Myocyte (in vitro differentiated cells): Measurements from ENCODE around the gene NEU4. TPM values are rescaled to one million over a fixed set of nuclear protein-coding genes. Genes with fewer than 3 reads are reported as not detected.
"Not testable (repeated sequence)": the region's sequence is repeated elsewhere in the genome, so short reads cannot be mapped to it uniquely, and the experiment has no call there.

Experiments
- DNase-seq: peaks from one replicate; pipeline ENCODE4 v3.0.0-alpha.2; 2012; ENCODE audit warnings: low read depth
- total RNA-seq: library from RNA; depleted of rRNA; stranded (reverse); fragments of >200 nt; gene quantifications from 2 replicates; pipeline ENCODE4 v1.2.3, GENCODE V29; 2014

Gene NEU4
- total RNA-seq, 1 donor from 2014 or later, result 3.2 TPM

- peak; percentile 50 for DNase-seq
These were observed 10.8 kb upstream of the NEU4 start for GRCh38 chr2:241798081-241798630.

GRCh38 chr2:241798631-241799521 lies 10.1 kb upstream of the NEU4 start:
- DNase-seq, result no peak

DNA sequence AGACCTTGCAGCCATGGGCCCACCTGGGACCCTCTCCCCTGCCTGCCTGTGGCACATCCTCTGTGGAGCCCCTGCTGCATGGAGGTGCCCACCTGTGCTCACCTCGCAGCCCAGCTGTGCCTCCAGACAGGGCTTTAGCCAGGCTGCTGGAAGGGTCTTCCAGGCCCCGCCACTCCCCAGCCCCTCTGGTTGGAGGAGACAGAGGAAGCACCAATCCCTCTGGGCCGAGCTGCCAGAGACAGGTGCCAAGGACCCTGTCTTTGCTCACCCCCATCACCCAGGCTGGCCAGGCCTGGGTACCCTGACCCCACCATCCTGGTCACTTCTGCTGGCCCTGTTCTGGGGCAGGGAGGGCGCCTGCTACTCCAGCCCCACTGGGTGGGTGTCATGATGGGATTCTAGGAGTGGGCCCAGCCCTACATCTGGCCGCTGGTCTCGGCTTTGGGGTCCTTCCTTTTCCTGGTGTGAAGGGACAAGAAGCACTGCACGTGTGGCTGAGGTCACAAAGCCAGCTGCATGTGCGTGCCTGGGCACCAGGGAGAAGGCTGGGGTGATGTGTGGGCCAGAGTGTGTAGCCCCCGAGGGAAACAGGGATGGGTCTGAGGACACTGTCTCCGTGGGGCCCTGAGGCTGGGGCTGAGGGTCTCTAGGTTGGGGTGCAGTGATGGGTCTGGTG lies 9.3 kb upstream of the NEU4 start:
- no peak for DNase-seq

DNA sequence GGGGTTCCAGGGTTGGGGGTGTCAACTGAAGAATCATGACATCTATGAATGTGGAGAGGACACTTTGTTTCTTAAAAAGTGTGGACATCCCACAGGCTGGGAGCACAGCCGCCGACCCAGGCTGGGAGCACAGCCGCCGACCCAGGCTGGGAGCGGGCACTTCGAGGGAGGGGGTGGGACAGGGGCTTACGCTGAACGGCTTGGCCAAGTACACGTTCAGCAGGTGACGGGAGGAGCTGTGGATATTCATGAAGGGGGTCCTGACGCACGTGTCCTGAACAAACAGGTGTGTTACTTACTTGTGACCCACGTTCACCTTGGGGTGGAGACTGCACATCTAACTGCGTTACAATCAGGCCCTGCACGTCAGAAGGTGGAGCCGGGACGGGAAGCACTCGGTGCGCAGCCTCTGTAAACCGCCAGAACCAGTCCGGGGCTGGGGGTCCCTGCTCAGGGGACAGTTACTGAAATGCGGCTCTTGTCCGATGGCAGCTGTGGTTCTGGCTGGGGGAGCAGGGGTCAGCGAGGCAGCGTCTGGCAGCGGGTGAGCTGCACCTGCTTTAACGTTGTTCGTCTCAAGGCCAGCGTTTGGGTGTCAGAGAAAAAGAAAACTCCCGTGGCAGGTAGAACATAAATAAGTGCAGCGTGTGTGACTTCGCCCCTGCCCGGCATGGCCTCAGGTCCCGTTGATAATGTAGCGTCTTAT lies 8.6 kb upstream of the NEU4 start:
- DNase-seq, result not testable (repeated sequence)

GRCh38 chr2:241801611-241802420 lies 7.2 kb upstream of the NEU4 start:
- DNase-seq, result no peak

GRCh38 chr2:241802421-241803318 lies 6.3 kb upstream of the NEU4 start:
- no peak for DNase-seq

GRCh38 chr2:241803387-241804325 lies 5.3 kb upstream of the NEU4 start:
- peak; percentile 65 for DNase-seq

GRCh38 chr2:241804326-241805229 lies 4.4 kb upstream of the NEU4 start:
- peak; percentile 20 for DNase-seq

DNA sequence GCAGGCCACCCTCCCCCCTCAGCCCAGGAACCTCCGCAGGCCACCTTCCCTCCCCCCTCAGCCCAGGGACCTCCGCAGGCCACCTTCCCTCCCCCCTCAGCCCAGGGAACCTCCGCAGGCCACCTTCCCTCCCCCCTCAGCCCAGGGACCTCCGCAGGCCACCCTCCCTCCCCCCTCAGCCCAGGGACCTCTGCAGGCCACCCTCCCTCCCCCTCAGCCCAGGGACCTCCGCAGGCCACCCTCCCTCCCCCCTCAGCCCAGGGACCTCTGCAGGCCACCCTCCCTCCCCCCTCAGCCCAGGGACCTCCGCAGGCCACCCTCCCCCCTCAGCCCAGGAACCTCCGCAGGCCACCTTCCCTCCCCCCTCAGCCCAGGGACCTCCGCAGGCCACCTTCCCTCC lies 2.8 kb upstream of the NEU4 start:
- DNase-seq, result not testable (repeated sequence)

DNA sequence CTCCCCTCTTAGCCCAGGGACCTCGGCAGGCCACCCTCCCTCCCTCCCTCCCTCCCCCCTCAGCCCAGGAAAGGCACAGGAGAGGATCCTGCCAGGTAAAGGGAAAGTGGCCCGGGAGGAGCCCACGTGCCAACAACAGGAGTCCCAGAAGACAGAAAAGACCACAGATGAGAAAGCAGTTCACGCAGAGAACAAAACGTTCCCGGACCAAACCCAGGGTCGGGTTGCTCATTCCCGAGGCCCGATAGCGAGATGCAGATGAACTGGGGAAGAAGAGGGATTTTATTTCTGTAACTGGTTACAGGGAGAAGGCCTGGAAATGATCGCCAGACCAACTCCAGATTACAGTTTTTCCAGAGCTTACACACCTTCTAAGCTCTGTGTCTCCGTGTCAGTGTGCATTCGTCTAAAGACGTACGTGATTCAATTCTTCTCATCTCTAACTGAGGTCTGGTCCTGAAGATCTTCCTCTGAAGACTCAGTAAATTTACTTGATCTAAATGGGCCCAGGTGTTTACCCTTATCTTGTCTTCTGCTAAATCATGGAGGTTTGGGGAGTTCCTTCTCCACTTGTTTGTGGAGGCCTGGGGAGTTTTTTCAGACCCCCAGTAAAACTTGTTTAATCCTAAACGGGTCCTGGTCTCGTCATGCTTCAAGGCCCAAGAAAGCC lies 807 bp upstream of the NEU4 start:
- DNase-seq, result peak; percentile 13

DNA sequence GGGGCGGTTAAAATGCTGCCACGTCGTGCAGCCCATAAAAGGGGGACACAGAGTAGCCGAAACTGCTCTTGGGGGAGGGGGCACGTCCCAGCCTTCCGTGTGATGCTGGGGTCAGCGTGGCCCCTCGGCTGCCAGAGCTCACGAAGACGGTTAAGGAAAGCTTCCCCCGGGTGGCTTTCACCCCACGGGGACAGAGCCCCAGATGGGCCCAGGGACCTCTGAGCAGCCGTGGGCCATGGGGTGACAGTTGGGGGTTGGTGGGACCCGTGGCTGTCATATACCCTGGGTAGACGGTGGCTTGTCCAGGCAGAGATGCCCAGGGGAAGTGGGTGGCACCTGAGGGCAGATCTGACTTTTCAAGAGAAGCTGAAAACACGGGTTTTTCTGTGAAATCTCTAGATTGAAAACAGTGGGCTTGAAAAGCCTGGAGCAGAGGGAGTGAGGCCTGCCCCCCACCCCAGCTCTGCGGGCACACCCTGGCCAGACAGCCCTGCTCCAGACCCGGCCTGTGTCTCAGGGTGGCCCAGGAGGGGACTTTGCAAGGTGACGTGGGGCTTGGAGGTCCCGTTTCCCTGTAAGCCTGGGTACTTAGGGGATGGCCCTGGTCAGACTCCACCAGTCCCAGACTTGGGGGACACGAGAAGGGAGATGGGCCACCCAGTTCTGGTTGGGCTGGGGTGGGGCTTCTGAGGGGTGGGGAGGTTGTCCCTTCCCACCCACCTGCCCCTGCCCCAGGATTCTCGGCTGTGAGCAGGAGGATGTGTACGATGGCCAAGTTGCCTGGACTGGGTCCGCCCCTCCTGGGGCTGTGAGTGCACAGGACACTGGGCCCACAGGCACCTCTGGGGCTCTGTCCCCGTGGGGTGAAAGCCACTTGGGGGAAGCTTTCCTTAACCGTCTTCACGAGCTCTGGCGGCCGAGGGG lies 652 bp downstream of the NEU4 start:
- no peak for DNase-seq

DNA sequence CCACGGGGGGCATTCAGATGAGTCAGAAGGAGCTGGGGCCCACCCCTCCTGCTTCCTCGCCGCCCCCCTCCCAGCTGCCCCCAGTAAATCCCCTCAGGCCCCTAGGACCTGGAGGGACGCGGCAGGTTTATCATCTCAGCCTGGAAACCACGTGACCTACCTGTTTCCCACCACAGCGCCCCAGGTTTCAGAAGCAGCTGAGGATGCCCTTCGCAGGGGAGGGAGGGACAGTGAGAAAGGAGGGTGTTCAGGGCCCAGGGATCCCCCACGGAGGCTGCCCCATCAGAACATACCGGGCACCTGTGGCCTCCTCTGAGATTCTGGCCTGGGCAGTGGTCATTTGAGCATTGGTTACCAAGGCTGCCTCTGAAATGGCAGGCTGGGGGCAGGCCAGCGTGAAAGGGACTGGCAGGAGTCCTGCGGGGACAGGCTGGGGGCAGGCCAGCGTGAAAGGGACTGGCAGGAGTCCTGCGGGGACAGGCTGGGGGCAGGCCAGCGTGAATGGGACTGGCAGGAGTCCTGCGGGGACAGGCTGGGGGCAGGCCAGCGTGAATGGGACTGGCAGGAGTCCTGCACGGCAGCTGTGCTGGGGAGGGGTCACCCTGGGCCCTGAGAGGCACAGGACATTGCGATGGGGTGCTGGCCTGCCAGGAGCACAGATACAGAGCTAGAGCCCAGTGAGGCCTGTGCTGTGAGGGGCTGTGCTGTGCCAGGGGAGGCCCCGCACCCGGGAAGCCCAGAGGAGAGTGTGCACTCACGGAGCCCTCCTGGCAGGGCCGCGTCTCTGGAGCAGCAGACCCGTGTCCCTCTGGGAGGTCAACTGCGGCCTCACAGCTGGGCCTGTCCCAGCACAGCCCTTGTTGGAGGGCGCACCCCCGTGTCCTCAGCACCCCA lies 1.6 kb downstream of the NEU4 start:
- peak; percentile 51 for DNase-seq

DNA sequence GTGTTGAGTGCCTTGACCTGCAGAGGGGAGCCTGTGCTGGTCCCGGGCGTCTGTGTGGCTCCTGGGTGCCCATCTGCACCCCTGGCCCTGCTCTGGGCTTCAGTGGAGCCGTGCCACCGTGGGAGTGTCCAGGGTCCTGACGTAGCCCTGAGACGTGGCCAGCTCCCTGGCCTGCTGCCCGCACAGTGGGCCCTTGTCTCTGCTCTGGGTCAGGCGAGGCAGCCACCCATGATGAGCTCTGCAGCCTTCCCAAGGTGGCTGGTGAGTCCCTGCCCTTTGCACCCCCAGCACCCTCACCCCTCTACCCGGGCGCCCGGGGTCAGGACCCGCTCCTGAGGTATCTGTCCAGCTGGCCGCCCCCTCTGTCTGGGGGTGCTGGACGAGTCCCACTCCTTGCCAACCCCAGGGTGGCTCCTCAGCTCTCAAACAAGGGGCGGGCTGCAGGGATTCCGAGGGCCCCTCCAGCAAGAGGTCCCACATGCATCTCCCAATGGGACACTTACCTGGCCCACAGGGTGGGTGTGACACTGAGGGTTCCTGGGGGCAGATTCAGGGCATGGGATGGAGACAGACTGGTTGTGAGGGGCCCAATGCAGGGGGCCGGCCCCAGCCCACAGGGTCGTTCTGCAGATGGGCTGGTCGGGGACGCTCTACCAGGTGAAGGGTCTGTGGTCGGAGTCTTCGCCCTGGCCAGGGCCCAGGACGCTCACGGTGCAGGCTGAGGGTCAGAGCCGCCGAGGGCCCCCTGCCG lies 2.4 kb downstream of the NEU4 start:
- DNase-seq, result peak; percentile 63
